ENCODE measurements around the gene KANSL1L.

GRCh38 chr2:209985874-209986273 lies 185.3 kb downstream of the KANSL1L start:
- no peak for TF ChIP-seq EZH2 (IDR thresholded peaks at IDR 0.05; ENCODE audit: insufficient read depth, poor library complexity, severe bottlenecking)
- no peak for TF ChIP-seq EZH2phosphoT487 (IDR thresholded peaks at IDR 0.05; ENCODE audit: insufficient read depth, low read depth)

All from GM23248 (cell line).